ENCODE results near the gene MAG. TPM values are rescaled to one million over a fixed set of nuclear protein-coding genes. Genes with fewer than 3 reads are reported as not detected.

The MAG gene
- total and polyA plus RNA-seq, 2 of the 13 experiments (the other 11 are each of a cell fraction or from before 2014, with no cell fraction given): 0.20 to 1.3 TPM

DNA sequence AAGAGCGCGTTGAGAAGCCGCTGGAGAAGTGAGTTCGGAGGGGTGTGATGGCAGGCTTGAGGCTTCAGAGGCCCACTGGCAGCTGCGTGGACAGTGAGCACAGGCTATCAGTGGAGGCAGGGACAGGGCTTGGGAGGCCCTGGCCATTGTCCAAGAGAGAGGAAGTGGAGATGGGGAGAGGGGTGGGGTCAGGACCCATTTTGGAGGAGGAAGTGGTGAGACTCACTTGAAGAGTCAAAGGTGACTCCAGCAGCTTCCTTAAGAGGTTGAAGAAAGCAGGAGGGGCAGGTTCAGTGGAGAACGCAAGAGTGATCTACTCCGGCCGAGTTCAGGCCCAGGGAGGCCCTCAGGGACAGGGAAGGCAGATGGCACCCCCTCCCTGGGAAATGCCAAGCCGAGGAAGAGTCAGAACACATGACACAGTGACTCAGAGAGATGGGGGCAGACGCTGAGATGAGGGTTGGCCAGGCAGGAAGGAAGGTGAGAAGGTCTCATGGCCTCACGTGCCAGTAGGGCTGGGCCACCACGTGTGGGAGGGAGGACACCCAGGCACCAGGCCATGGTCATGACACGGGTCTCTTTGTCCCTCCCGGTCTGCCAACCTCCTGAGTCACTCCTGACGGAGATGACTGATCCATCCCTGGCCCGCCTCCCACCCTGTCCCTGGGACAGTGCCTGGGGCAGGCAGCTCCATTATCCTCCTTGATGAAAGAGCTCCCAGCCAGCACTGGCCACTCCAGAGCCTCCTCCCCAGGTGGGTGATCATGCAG is 26.9 kb downstream of the MAG start (continued):
- TF ChIP-seq, protein P1, sequence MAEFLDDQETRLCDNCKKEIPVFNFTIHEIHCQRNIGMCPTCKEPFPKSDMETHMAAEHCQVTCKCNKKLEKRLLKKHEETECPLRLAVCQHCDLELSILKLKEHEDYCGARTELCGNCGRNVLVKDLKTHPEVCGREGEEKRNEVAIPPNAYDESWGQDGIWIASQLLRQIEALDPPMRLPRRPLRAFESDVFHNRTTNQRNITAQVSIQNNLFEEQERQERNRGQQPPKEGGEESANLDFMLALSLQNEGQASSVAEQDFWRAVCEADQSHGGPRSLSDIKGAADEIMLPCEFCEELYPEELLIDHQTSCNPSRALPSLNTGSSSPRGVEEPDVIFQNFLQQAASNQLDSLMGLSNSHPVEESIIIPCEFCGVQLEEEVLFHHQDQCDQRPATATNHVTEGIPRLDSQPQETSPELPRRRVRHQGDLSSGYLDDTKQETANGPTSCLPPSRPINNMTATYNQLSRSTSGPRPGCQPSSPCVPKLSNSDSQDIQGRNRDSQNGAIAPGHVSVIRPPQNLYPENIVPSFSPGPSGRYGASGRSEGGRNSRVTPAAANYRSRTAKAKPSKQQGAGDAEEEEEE (CRISPR knock-in tag; IDR thresholded peaks at IDR 0.05; ENCODE audit: borderline replicate concordance): no peak
- TF ChIP-seq ZNF138 (CRISPR knock-in tag; IDR thresholded peaks at IDR 0.05; ENCODE audit: low read depth) (no peak), THYN1 (CRISPR knock-in tag; IDR thresholded peaks at IDR 0.05; ENCODE audit: borderline replicate concordance, low read depth) (no peak), ZNF234 (CRISPR knock-in tag; conservative IDR thresholded peaks at IDR 0.05) (no peak), MED1 (CRISPR knock-in tag; IDR thresholded peaks at IDR 0.05) (peak; percentile 38; the same call in 1 of the 2 replicates), THAP8 (CRISPR knock-in tag; IDR thresholded peaks at IDR 0.05; ENCODE audit: borderline replicate concordance) (no peak), ZNF33B (CRISPR knock-in tag; IDR thresholded peaks at IDR 0.05) (no peak), DZIP1 (CRISPR knock-in tag; IDR thresholded peaks at IDR 0.05) (no peak), ZNF430 (CRISPR knock-in tag; IDR thresholded peaks at IDR 0.05) (no peak), RELA (CRISPR knock-in tag; IDR thresholded peaks at IDR 0.05) (no peak), ISL2 (CRISPR knock-in tag; IDR thresholded peaks at IDR 0.05) (no peak), ZNF672 (CRISPR knock-in tag; IDR thresholded peaks at IDR 0.05) (no peak), ZNF17 (CRISPR knock-in tag; IDR thresholded peaks at IDR 0.05) (no peak)
- TF ChIP-seq, protein P2, sequence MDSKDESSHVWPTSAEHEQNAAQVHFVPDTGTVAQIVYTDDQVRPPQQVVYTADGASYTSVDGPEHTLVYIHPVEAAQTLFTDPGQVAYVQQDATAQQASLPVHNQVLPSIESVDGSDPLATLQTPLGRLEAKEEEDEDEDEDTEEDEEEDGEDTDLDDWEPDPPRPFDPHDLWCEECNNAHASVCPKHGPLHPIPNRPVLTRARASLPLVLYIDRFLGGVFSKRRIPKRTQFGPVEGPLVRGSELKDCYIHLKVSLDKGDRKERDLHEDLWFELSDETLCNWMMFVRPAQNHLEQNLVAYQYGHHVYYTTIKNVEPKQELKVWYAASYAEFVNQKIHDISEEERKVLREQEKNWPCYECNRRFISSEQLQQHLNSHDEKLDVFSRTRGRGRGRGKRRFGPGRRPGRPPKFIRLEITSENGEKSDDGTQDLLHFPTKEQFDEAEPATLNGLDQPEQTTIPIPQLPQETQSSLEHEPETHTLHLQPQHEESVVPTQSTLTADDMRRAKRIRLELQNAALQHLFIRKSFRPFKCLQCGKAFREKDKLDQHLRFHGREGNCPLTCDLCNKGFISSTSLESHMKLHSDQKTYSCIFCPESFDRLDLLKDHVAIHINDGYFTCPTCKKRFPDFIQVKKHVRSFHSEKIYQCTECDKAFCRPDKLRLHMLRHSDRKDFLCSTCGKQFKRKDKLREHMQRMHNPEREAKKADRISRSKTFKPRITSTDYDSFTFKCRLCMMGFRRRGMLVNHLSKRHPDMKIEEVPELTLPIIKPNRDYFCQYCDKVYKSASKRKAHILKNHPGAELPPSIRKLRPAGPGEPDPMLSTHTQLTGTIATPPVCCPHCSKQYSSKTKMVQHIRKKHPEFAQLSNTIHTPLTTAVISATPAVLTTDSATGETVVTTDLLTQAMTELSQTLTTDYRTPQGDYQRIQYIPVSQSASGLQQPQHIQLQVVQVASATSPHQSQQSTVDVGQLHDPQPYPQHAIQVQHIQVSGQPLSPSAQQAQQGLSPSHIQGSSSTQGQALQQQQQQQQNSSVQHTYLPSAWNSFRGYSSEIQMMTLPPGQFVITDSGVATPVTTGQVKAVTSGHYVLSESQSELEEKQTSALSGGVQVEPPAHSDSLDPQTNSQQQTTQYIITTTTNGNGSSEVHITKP (CRISPR knock-in tag; IDR thresholded peaks at IDR 0.05; ENCODE audit: low read depth): peak; percentile 55; the same call in 1 of the 2 replicates
- TF ChIP-seq, protein P3, sequence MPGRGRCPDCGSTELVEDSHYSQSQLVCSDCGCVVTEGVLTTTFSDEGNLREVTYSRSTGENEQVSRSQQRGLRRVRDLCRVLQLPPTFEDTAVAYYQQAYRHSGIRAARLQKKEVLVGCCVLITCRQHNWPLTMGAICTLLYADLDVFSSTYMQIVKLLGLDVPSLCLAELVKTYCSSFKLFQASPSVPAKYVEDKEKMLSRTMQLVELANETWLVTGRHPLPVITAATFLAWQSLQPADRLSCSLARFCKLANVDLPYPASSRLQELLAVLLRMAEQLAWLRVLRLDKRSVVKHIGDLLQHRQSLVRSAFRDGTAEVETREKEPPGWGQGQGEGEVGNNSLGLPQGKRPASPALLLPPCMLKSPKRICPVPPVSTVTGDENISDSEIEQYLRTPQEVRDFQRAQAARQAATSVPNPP (CRISPR knock-in tag; IDR thresholded peaks at IDR 0.05): no peak
